ENCODE measurements around the gene ARHGEF7.

GRCh38 chr13:111145071-111145470, 30.0 kb downstream of the ARHGEF7 start:
- TF ChIP-seq YY1 (IDR thresholded peaks at IDR 0.05; ENCODE audit: insufficient read depth, insufficient read length), result no peak
- TF ChIP-seq SUZ12 (IDR thresholded peaks at IDR 0.05; ENCODE audit: extremely low read depth, insufficient read depth, insufficient read length), result no peak
